Measurements from ENCODE around the gene MOAP1.
A peak's percentile ranks its signal among the peaks of the same experiment; 100 is the strongest.
"Not testable (repeated sequence)": the region's sequence is repeated elsewhere in the genome, so short reads cannot be mapped to it uniquely, and the experiment has no call there.

Gene MOAP1

GRCh38 chr14:93183596-93184317, 940 bp downstream of the MOAP1 start:
- no peak for DNase-seq

- no peak for DNase-seq
Measured at GRCh38 chr14:93175492-93175891, 9.2 kb downstream of the MOAP1 start.

- not testable (repeated sequence) for DNase-seq
Measured at GRCh38 chr14:93174731-93175130, 10.0 kb downstream of the MOAP1 start.

- DNase-seq = no peak
Measured at GRCh38 chr14:93173943-93174395, 10.7 kb downstream of the MOAP1 start.

GRCh38 chr14:93171376-93171775, 13.3 kb downstream of the MOAP1 start:
- no peak for DNase-seq

GRCh38 chr14:93170141-93170540, 14.6 kb downstream of the MOAP1 start:
- DNase-seq = not testable (repeated sequence)

- not testable (repeated sequence) for DNase-seq
Measured at GRCh38 chr14:93169619-93170018, 15.1 kb downstream of the MOAP1 start.

GRCh38 chr14:93168610-93169009, 16.1 kb downstream of the MOAP1 start:
- DNase-seq = not testable (repeated sequence)

GRCh38 chr14:93165271-93166265, 19.1 kb downstream of the MOAP1 start:
- DNase-seq = not testable (repeated sequence)

- no peak for DNase-seq
Measured at GRCh38 chr14:93163564-93163963, 21.1 kb downstream of the MOAP1 start.

GRCh38 chr14:93161411-93161940, 23.2 kb downstream of the MOAP1 start:
- DNase-seq = no peak

- peak; percentile 34 for DNase-seq
Measured at GRCh38 chr14:93160353-93160801, 24.3 kb downstream of the MOAP1 start.

- not testable (repeated sequence) for DNase-seq
Measured at GRCh38 chr14:93159625-93160352, 24.9 kb downstream of the MOAP1 start.

GRCh38 chr14:93158349-93158748, 26.3 kb downstream of the MOAP1 start:
- not testable (repeated sequence) for DNase-seq

- no peak for DNase-seq
Measured at GRCh38 chr14:93156693-93157369, 27.9 kb downstream of the MOAP1 start.

- DNase-seq = no peak
Measured at GRCh38 chr14:93155667-93156066, 29.0 kb downstream of the MOAP1 start.

GRCh38 chr14:93153121-93153520, 31.6 kb downstream of the MOAP1 start:
- no peak for DNase-seq

GRCh38 chr14:93150227-93151208, 34.2 kb downstream of the MOAP1 start:
- DNase-seq = no peak

GRCh38 chr14:93148979-93149378, 35.7 kb downstream of the MOAP1 start:
- DNase-seq = no peak

GRCh38 chr14:93146119-93146518, 38.6 kb downstream of the MOAP1 start:
- DNase-seq = no peak

All from NCI-H146 (cell line).